GM23248 (cell line): Measurements from ENCODE around the gene KRTAP1-1.

Source experiments
- EZH2 ChIP-seq: fragments of 200-600 bp; sonication (generic); IDR thresholded peaks from 2 replicates; pipeline ENCODE4 v1.6.1; 2018; ENCODE audit warnings: antibody characterized with exemption, mild to moderate bottlenecking; ENCODE audit not compliant: insufficient read depth, poor library complexity, severe bottlenecking
- EZH2phosphoT487 ChIP-seq: fragments of 200-600 bp; sonication (generic); IDR thresholded peaks from 2 replicates; pipeline ENCODE4 v1.6.1; 2018; ENCODE audit warnings: antibody characterized with exemption, moderate library complexity, mild to moderate bottlenecking, low read depth; ENCODE audit not compliant: insufficient read depth

- no peak for TF ChIP-seq EZH2phosphoT487
- TF ChIP-seq EZH2: no peak
Measured at GRCh38 chr17:41024697-41025096, 16.6 kb downstream of the KRTAP1-1 start.
